Measurements from ENCODE around the gene SLC25A23. TPM values are rescaled to one million over a fixed set of nuclear protein-coding genes. Genes with fewer than 3 reads are reported as not detected.

SLC25A23 gene
- total and polyA plus RNA-seq, 10 of the 15 experiments (the other 5 are each of a cell fraction or from before 2014, with no cell fraction given) = 10.2 to 85.8 (median 50.0) TPM

GRCh38 chr19:6490134-6490533, 30.5 kb upstream of the SLC25A23 start:
- Histone ChIP-seq H3K4me3 (peak overlapping the region; percentile 76), H3K4me2 (ENCODE audit: control insufficient read depth, insufficient read depth) (peak overlapping the region; percentile 77), H3K9ac (ENCODE audit: control insufficient read depth, insufficient read depth, low read length) (peak overlapping the region; percentile 79), H3K9me3 (replicated peaks; ENCODE audit: control insufficient read depth, insufficient read depth, low read length) (no peaks in the 10 kb centered on the region), H3K27ac (ENCODE audit: control insufficient read depth, insufficient read depth) (peak overlapping the region; percentile 89), H2AFZ (ENCODE audit: control insufficient read depth, low read depth, low read length) (peak overlapping the region; percentile 95), H4K20me1 (ENCODE audit: control insufficient read depth, insufficient read depth) (no peaks in the 10 kb centered on the region), H3K79me2 (ENCODE audit: control insufficient read depth, insufficient read depth, low read length) (no peaks in the 10 kb centered on the region), H3K4me1 (ENCODE audit: control insufficient read depth, insufficient read depth, low read length) (peaks cover 3% of the 10 kb centered on the region; the same call in 1 of the 2 replicates), H3K27me3 (replicated peaks in 1 of 2; ENCODE audit: control insufficient read depth in 2 of 2, insufficient read depth in 2 of 2, low read length in 1 of 2) (no peaks in the 10 kb centered on the region), H3K36me3 (ENCODE audit: control insufficient read depth in 2 of 2, insufficient read depth in 2 of 2, low read length in 1 of 2) (no peaks in the 10 kb centered on the region)
- CTCF ChIA-PET = interaction anchor here (1.4 to 4.2 kb wide), 4 partner anchors 8 to 437 kb away, joined by 3 to 26 read pairs (median 5); partner anchors contain the start of gene DENND1C
- ATAC-seq (no peak), DNase-seq (ENCODE audit: low read depth, low spot score) (no peak), FAIRE-seq (no peak)
- SMC1A ChIA-PET (ENCODE audit: uncharacterized antibody, unreplicated experiment) = interaction anchor here (1.1 to 2.2 kb wide), 2 partner anchors 9 to 10 kb away, joined by 5 to 8 read pairs; partner anchors contain the start of gene DENND1C
- intact Hi-C loops (cut with micrococcal nuclease; ENCODE audit: unreplicated experiment) = no loop called here
- POLR2A ChIA-PET = interaction anchor here (0.5 to 1.5 kb wide), 10 partner anchors 10 to 743 kb away, joined by 3 to 8 read pairs (median 4); partner anchors contain the start of gene ALKBH7
- TF ChIP-seq NBN (IDR thresholded peaks at IDR 0.05) (peak; percentile 30; the same call in 1 of the 2 replicates), HDGF (IDR thresholded peaks at IDR 0.05) (peak; percentile 47; the same call in 1 of the 2 replicates), MXI1 (IDR thresholded peaks at IDR 0.05; ENCODE audit: low read depth, low read length) (no peak), RAD51 (IDR thresholded peaks at IDR 0.05) (peak; percentile 56; the same call in 1 of the 2 replicates)
- in situ Hi-C loops (cut with MboI) = no loop called here
- whole genome bisulfite sequencing (ENCODE audit: insufficient coverage, insufficient replicate concordance, low lambda C conversion rate, missing lambda C conversion rate) = 47% methylated on average over 2 of the region's 2 CpGs
- BruUV-seq (replicated peaks) = no TSS peak
- RAD21 ChIA-PET (ENCODE audit: unreplicated experiment) = interaction anchor here (0.6 to 2.8 kb wide), 4 partner anchors 8 to 140 kb away, joined by 3 to 11 read pairs (median 3); partner anchors contain the start of genes DENND1C and KHSRP

DNA sequence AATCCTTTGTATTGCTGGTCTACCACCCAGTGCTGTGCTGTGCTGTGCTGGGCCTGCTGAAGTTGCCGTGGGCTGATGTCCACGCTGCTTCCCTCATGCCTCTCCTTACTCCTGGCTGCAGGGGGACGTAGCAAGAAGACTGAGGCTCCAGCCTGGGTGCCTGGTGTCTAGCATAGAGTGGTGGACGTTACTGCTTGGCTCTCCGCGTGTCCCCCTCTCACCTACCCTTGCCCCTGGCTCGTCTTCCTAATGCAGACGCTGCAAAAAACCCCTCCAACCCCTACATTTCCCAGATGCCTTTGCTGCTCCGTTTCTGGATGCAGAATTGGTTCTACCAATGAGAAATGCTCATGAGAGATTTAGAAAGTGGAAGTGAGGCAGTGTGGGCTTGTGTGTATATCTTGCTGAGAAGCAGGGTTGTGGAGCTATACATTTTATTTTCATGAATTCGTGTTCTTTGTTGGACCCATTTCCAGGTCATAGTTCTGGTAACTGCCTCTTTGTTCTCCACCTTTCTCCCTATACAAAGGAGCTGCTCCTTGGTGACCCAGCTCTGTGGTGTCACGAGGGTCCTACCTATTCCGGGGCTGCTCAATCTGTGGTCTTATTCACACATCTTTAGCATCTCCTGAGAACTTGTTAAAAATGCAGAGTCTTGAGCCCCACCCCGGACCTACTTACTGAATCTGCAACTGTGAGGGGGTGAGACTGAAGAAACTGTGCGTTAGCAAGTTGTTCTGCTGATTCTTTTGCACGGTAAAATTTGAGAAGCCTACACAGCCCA, 29.9 kb upstream of the SLC25A23 start:
- DNase-seq (ENCODE audit: low read depth, low spot score) = peak; percentile 71
- intact Hi-C loops (cut with micrococcal nuclease; ENCODE audit: unreplicated experiment) (no loop called here), in situ Hi-C loops (cut with MboI) (no loop called here)
- H3K4me1 ChIP-seq (ENCODE audit: control insufficient read depth, insufficient read depth, low read length) = peaks cover 3% of the 10 kb centered on the region; the same call in 1 of the 2 replicates
- peak overlapping the region; percentile 89 for H3K27ac ChIP-seq (ENCODE audit: control insufficient read depth, insufficient read depth)
- peak overlapping the region; percentile 77 for H3K4me2 ChIP-seq (ENCODE audit: control insufficient read depth, insufficient read depth)
- no peaks in the 10 kb centered on the region for H3K9me3 ChIP-seq (replicated peaks; ENCODE audit: control insufficient read depth, insufficient read depth, low read length)
- H2AFZ ChIP-seq (ENCODE audit: control insufficient read depth, low read depth, low read length) = peak overlapping the region; percentile 95
- ChIA-PET CTCF (interaction anchor here (1.1 to 4.2 kb wide), 5 partner anchors 8 to 438 kb away, joined by 3 to 26 read pairs (median 3); partner anchors contain the start of gene DENND1C), SMC1A (ENCODE audit: uncharacterized antibody, unreplicated experiment) (interaction anchor here (0.7 to 2.2 kb wide), 3 partner anchors 8 to 31 kb away, joined by 3 to 8 read pairs (median 5); partner anchors contain the start of gene DENND1C), POLR2A (interaction anchor here (0.6 to 1.5 kb wide), 8 partner anchors 8 to 141 kb away, joined by 3 to 8 read pairs (median 4); partner anchors contain the start of genes ALKBH7 and DENND1C), RAD21 (ENCODE audit: unreplicated experiment) (interaction anchor here (0.6 to 2.8 kb wide), 4 partner anchors 8 to 141 kb away, joined by 3 to 11 read pairs (median 3); partner anchors contain the start of genes DENND1C and KHSRP)
- H3K9ac ChIP-seq (ENCODE audit: control insufficient read depth, insufficient read depth, low read length) = peak overlapping the region; percentile 79
- peak; percentile 100 for FAIRE-seq
- TSS peak; percentile 95 for BruUV-seq (replicated peaks)
- peak; percentile 98 for ATAC-seq
- no peaks in the 10 kb centered on the region for H3K79me2 ChIP-seq (ENCODE audit: control insufficient read depth, insufficient read depth, low read length)
- no peaks in the 10 kb centered on the region for H3K27me3 ChIP-seq (replicated peaks in 1 of 2; ENCODE audit: control insufficient read depth in 2 of 2, insufficient read depth in 2 of 2, low read length in 1 of 2)
- WGBS (ENCODE audit: insufficient coverage, insufficient replicate concordance, low lambda C conversion rate, missing lambda C conversion rate) = 2% methylated on average over 15 of the region's 15 CpGs
- H3K36me3 ChIP-seq (ENCODE audit: control insufficient read depth in 2 of 2, insufficient read depth in 2 of 2, low read length in 1 of 2) = no peaks in the 10 kb centered on the region
- H4K20me1 ChIP-seq (ENCODE audit: control insufficient read depth, insufficient read depth) = no peaks in the 10 kb centered on the region
- H3K4me3 ChIP-seq = peak overlapping the region; percentile 76
- TF ChIP-seq JUND (IDR thresholded peaks at IDR 0.05; ENCODE audit: low read depth, low read length) (peak; percentile 67; the same call in 1 of the 2 replicates), CREM (IDR thresholded peaks at IDR 0.05; ENCODE audit: low read depth) (peak; percentile 48; the same call in 1 of the 2 replicates), TARDBP (IDR thresholded peaks at IDR 0.05; ENCODE audit: borderline replicate concordance) (no peak), SMARCA5 (IDR thresholded peaks at IDR 0.05) (0 out of 2 replicates have a peak, but pooled peaks have one; percentile 22), POLR2AphosphoS5 (IDR thresholded peaks at IDR 0.05; ENCODE audit: low read length) (peak; percentile 79), TAF1 (IDR thresholded peaks at IDR 0.05; ENCODE audit: borderline replicate concordance, low read depth, low read length) (peak; percentile 73; the same call in 1 of the 2 replicates), DPF2 (IDR thresholded peaks at IDR 0.05) (peak; percentile 53), SIX5 (IDR thresholded peaks at IDR 0.05; ENCODE audit: low read depth, low read length, severe bottlenecking) (peak; percentile 43), BHLHE40 (IDR thresholded peaks at IDR 0.05; ENCODE audit: borderline replicate concordance in 1 of 2, low read depth in 2 of 2, low read length in 1 of 2) (0 out of 4 replicates have a peak, but pooled peaks of 1 of the 2 experiments have one; percentile 7), HDGF (IDR thresholded peaks at IDR 0.05) (0 out of 2 replicates have a peak, but pooled peaks have one; percentile 43)
- TF ChIP-seq, protein P1, sequence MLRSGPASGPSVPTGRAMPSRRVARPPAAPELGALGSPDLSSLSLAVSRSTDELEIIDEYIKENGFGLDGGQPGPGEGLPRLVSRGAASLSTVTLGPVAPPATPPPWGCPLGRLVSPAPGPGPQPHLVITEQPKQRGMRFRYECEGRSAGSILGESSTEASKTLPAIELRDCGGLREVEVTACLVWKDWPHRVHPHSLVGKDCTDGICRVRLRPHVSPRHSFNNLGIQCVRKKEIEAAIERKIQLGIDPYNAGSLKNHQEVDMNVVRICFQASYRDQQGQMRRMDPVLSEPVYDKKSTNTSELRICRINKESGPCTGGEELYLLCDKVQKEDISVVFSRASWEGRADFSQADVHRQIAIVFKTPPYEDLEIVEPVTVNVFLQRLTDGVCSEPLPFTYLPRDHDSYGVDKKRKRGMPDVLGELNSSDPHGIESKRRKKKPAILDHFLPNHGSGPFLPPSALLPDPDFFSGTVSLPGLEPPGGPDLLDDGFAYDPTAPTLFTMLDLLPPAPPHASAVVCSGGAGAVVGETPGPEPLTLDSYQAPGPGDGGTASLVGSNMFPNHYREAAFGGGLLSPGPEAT (IDR thresholded peaks at IDR 0.05; ENCODE audit: low read depth) = no peak; the same call in 1 of the 2 replicates
